Stimulated activated CD8-positive, alpha-beta memory T cell treated with anti-CD3 and anti-CD28 coated beads, Interleukin-15, amount 100 ng/mL, for 1 hour (primary cell): Measurements from ENCODE around the gene SERGEF.

Experiments used
- DNase-seq: peaks from one replicate; pipeline ENCODE4 v3.0.0-alpha.2; 2020; ENCODE audit warnings: low read depth

Gene SERGEF

GRCh38 chr11:18012906-18013781 is at the start of gene SERGEF:
Gene SERGEF (minus strand): TSS chr11:18013047. CDS start chr11:18013010, 37 bp downstream.
- DNase-seq = peak; percentile 78

- no peak for DNase-seq
Observed at GRCh38 chr11:18061351-18061750, 48.5 kb upstream of the SERGEF start.

DNA sequence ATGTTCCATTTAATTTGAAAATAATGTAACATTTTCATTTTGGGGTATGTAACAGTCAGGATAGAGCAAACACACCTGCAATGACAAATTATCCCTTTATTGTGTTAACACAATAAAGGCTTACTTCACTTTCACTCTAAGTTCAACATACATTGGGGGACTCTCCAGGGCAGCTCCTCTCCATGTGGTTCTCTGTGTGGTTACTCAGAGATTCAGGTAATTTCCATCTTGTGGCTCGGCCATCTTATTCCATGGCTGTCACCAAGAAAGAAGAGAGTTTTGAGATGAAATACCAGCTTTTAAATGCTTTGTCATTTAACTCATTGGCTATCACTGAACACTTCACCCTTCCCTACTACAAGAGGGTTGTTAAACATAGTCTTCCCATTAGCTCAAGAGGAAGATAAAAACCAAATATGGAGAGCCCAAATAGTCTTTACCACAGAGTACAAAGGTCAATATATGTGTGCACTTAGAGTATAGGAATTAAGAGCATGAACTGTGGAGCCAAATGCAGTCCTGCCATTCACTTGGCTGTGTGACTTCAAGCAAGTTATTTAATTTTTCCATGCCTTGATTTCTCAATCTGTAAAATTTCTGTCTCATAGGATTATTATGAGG is 43.8 kb upstream of the SERGEF start:
- no peak for DNase-seq

DNA sequence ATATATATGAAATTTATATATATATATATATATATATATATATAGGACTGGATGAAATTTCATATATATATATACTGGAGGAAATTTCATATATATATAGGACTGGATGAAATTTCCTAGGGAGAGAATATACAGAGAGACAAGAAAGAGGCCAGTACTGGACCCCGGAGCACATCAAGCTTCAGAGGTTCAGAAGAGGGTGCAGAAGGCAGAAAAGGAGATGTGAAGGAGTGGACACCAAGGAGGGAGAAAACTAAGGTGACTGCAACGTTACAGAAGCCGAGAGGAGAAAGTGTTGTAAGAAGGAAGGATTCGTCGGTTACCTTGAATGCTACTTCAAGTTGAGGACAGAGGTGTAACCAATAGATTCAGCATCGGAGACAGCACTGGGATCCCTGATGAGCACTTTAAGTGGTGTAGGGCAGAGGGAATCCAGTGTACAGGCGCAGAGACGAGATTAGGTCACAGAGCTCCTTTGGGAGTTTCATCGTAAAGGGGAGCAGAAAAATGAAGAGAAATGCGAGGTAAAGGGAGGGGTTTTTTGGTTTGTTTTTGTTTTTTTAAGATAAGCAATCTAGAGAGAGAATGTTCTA is 41.8 kb upstream of the SERGEF start:
- no peak for DNase-seq

DNA sequence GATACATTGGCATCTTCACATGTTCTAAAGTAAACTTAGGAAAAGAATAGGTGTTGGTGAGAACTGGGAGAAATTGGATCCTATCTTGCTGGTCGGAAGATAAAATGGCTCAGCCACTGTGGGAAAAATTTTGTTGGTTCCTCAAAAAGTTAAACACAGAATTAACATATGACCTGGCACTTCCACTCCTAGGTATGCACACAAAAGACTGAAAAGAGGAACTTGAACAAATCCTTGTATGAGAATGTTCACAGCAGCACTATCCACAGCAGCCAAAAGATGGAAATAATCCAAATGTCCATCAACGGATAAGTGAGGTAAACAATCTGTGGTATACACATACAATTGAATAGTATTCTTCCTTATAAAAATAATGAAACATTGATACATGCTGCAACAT is 38.0 kb upstream of the SERGEF start:
- DNase-seq = no peak

DNA sequence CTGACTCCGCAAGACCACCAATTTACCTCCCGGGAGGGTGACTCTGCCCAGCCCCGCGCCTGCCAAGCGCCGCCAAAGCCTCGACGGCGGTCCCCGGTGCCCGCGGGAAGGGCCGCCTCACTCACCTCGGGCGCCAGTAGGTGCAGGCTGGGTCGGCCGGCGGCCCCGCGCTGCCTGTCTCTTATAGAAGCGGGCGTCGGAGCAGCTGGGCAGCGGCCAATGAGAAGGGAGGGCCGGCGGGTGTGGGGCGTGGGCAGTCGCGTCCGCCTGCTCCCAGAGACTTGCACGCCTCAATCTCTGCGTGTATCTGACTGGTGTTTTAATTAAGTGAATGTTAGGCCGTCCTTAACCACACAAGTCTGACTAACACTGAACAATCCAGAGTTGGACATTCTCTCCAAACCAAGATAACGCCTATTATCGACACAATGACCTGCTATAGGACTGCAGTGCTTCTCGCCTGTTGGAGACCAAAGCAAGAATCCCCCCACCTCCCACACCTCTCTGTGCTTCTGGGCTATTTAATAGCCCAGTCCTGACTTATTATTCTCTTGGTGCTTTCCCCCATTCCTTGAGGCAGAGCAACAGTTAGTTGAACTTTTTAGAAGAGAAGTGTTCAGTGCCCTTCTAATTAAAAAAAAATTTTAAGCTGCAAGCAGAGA is 33.4 kb upstream of the SERGEF start, which contains the start of gene TPH1:
TPH1 (minus strand) TSS at position 154 of the 662 bp plus-strand sequence. CDS start 5,507 bp downstream, outside the sequence.
- DNase-seq = no peak

DNA sequence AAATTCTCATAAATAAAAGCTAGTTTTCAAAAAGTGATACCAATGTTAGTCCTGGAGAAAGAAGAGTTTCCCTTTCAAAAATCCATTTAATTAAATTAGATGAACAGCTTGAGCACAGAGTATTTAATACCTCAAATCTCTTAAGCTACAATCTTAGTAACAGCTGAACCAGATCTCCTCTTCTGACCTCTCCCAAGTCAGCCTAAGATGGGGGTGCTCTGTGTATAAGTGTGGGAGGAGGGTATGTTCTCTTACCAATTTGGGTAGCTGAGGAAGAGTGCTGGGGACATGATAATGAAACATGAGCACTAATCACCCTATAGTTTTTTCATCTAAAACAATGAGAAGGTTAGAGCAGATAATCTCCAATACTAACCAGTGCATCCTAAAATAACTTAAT is 23.6 kb upstream of the SERGEF start:
- no peak for DNase-seq

- DNase-seq = no peak
Observed at GRCh38 chr11:18027475-18027874, 14.6 kb upstream of the SERGEF start.

DNA sequence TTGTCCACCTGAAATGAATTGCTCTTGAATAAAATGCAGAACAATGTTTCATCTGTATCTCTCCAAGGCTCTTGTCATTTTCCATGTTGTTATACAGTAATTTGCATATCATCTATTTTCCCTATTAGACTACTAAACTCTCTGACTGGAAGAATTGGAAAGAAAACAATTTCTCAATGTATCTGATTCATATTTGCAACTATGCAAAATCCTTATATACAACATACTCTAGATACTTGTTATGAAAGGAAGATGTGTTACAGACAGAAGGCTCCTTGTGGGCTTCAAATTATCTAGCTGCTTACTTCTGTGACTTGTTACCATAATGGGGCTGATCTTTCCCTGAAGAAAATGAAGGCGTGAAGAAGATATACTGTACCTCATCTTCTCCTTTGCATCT is 9.6 kb upstream of the SERGEF start:
- no peak for DNase-seq

- no peak for DNase-seq
Observed at GRCh38 chr11:18019650-18020049, 6.8 kb upstream of the SERGEF start.

GRCh38 chr11:18016789-18017188 is 3.9 kb upstream of the SERGEF start:
- DNase-seq = no peak

DNA sequence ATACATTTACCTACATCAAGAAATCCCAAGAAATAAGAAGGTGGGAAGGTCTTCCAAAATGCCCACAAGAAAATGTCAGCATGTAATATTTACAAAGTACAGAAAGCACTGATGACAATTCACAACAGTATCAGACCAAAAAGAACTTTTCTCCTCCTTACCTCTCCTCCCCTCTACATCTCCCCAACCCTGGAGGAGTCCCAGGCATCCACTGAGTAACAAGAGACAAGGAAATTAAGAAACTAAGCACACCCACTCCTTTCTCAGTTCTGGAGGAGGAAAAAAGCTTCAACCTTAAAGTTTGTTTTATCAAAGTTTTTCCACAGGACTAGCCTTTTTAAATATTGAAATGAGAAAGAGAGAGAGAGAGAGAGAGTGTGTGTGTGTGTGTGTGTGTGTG is 2.0 kb upstream of the SERGEF start:
- no peak for DNase-seq

DNA sequence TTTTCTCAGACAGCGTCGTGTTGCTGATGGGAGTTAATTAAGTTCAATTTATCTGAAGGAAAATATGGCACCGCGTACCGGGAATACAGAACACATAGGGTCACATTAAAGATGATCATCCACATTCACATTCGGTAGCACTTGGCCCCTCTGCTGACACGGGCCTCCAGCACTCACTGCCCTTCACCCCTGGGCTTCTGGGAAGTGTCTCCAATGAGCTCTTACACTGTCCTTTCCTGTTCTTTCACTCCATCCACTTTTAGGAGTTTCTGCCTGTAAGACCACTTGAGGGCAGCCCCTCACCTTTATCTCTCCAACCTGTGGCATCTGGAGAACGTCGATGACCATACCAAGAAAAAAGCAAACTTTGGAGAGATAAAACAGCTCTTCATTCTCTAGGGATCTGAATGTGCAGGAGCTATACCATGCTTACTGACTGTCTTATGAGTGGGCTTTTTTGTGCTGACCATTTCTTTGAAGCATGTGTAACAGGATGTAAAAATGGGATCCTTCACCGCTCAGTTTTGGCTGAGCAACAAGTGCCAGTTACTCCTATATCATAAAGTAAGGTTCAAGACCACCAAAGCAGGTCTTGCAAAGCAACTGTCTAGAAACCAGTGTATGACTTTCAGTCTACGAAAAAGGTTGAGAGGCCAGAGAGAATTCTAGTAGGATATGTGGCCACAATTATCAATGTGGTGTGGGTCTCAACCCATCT is 1.1 kb upstream of the SERGEF start:
- no peak for DNase-seq

GRCh38 chr11:18012122-18012905 is 533 bp downstream of the SERGEF start:
- DNase-seq = no peak

DNA sequence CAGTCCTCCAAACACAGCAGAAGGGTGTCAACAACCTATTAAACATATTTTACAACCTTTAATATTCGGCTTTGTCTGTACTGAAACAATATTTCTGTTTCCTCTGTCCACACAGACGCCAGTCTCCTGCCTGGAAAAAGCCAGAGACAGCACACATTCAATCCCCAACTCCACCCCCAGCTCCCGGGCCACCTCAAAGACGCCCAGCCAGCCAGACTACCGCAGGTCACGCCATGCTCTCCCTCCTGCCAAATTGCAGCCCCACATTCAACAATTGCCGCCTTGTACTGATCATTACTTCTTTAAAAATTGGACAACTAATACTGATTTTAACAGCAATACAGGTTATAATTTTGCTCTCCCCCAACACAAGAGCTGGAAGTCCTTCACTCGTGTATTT is 1.2 kb downstream of the SERGEF start:
- DNase-seq = no peak

GRCh38 chr11:18010977-18011586 is 1.8 kb downstream of the SERGEF start:
- DNase-seq = no peak

- DNase-seq = no peak
Observed at GRCh38 chr11:18010121-18010670, 2.7 kb downstream of the SERGEF start.

DNA sequence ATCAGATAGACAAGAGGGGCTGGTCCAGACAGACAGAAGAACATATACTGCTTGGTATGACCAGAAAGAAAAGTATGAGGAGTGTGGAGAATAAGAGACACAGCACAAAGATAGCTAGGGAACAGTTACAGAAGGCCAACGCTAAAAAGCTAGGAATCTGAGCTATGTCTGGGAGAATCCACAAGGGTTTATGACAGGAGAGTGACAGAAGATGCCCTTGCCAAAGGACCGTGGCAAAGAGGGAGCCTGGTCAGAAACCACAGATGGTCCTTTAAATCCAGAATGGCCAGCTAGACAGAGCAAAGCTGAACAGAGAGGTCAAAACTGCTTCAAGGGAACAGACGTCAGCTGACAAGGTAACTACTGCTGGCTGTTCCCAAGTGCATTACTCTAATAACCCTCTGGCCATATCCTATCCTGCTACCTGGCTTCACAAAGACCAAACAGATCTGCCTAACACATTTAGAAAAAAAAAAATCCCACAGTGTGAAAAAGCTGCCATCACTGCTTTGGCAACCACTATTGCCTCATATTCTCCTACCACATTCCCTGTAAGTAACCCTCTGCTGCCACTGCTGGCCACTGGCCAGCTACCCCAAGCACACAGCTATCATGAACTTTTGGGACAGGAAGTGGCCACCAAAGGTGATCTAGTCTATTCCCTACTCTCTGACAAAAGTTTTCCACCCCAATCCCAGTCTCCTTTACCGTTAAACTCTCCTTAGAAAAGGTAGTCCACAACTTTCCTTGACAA is 7.3 kb downstream of the SERGEF start:
- no peak for DNase-seq

GRCh38 chr11:18001191-18001590 is 11.7 kb downstream of the SERGEF start:
- no peak for DNase-seq

GRCh38 chr11:18000760-18001159 is 12.1 kb downstream of the SERGEF start:
- DNase-seq = no peak
